Peyer's patch (tissue), 4 donors: ENCODE measurements around the gene LDLRAD3.

Experiments
- CTCF ChIP-seq, 6 experiments: fragments of 450-650 bp in 4 of 6; fragments of 200-600 bp in 2 of 6; sonication (generic) in 1 of 6; IDR thresholded peaks; one replicate each; pipeline ENCODE4 v1.5.1; 2017 to 2019; ENCODE audit warnings: antibody characterized with exemption in 6 of 6, mild to moderate bottlenecking in 3 of 6, moderate library complexity in 1 of 6
- POLR2A ChIP-seq, 2 donors: fragments of 450-650 bp; IDR thresholded peaks; one replicate each; pipeline ENCODE4 v1.5.1; 2017; ENCODE audit warnings: antibody characterized with exemption in 2 of 2, mild to moderate bottlenecking in 2 of 2, moderate library complexity in 2 of 2

GRCh38 chr11:36265793-36266628 lies 322.1 kb downstream of the LDLRAD3 start:
- TF ChIP-seq CTCF (IDR thresholded peaks at IDR 0.05): peak; percentile 51 to 74 (median 71)
- no peak for TF ChIP-seq POLR2A (IDR thresholded peaks at IDR 0.05)
